SU-DHL-6 (cell line): ENCODE data around the gene MED27.

Source experiments
- H2AFZ ChIP-seq: fragments of 200-600 bp; sonication (generic); 2 replicates; pipeline ENCODE4 v1.6.1; 2014; ENCODE audit warnings: low read depth, mild to moderate bottlenecking, moderate library complexity, mixed read lengths, antibody characterized with exemption, low read length; ENCODE audit not compliant: severe bottlenecking
- H3F3A ChIP-seq: fragments of 200-600 bp; shearing (Covaris generic); 2 replicates; pipeline ENCODE4 v1.6.0; 2016; ENCODE audit warnings: antibody characterized with exemption, mild to moderate bottlenecking; ENCODE audit not compliant: insufficient read depth
- H3K27ac ChIP-seq: fragments of 200-600 bp; sonication (generic); 2 replicates; pipeline ENCODE4 v1.5.1; 2016; ENCODE audit warnings: low read depth, mild to moderate bottlenecking, low read length, moderate library complexity, mixed read lengths
- H3K27me3 ChIP-seq: fragments of 200-600 bp; sonication (generic), shearing (Covaris generic); 2 replicates; pipeline ENCODE4 v1.6.0; 2014; ENCODE audit warnings: mild to moderate bottlenecking, low read length
- H3K36me3 ChIP-seq: fragments of 200-600 bp; sonication (generic); 2 replicates; pipeline ENCODE4 v1.6.1; 2014; ENCODE audit warnings: mild to moderate bottlenecking, low read length, mixed read lengths
- H3K4me2 ChIP-seq: fragments of 300-600, 200-600 bp; shearing (Covaris generic), sonication (generic); 2 replicates; pipeline ENCODE4 v1.6.0; 2014; ENCODE audit warnings: low read length, low read depth, mild to moderate bottlenecking; ENCODE audit not compliant: poor library complexity, severe bottlenecking
- H3K4me3 ChIP-seq: fragments of 200-600 bp; sonication (generic); 2 replicates; pipeline ENCODE4 v1.5.1; 2014; ENCODE audit warnings: antibody characterized with exemption, low read length, mild to moderate bottlenecking, mixed read lengths; ENCODE audit not compliant: insufficient read depth, poor library complexity, severe bottlenecking
- H3K79me2 ChIP-seq: fragments of 200-600 bp; sonication (generic); 2 replicates; pipeline ENCODE4 v1.6.1; 2014; ENCODE audit warnings: mild to moderate bottlenecking, low read length, moderate library complexity; ENCODE audit not compliant: insufficient read depth
- H3K9ac ChIP-seq: fragments of 200-600 bp; sonication (generic); 2 replicates; pipeline ENCODE4 v1.7.0; 2014; ENCODE audit warnings: mild to moderate bottlenecking, low read length
- H3K9me2 ChIP-seq: fragments of 200-600 bp; sonication (generic); replicated peaks from 2 replicates; pipeline ENCODE4 v1.6.1; 2014; ENCODE audit warnings: low read length; ENCODE audit not compliant: insufficient read depth
- H3K9me3 ChIP-seq: fragments of 200-600 bp; sonication (generic); 2 replicates; pipeline ENCODE4 v1.6.1; 2014; ENCODE audit warnings: low read length, mixed read lengths; ENCODE audit not compliant: insufficient read depth
- H4K20me1 ChIP-seq: fragments of 200-600 bp; sonication (generic); 2 replicates; pipeline ENCODE4 v1.6.1; 2014; ENCODE audit warnings: low read depth, mild to moderate bottlenecking, antibody characterized with exemption, low read length, moderate library complexity, mixed read lengths
- EZH2phosphoT487 ChIP-seq: fragments of 200-600 bp; sonication (generic), shearing (Covaris generic); conservative IDR thresholded peaks from 2 replicates; pipeline ENCODE4 v1.6.1; 2018; ENCODE audit warnings: mild to moderate bottlenecking, antibody characterized with exemption, low read length, moderate library complexity, mixed read lengths
- TF ChIP-seq, protein P1 (sequence below): fragments of 200-600 bp; sonication (generic); IDR thresholded peaks from one replicate; pipeline ENCODE4 v1.5.1; 2017; ENCODE audit warnings: antibody characterized with exemption, mild to moderate bottlenecking, low read length, moderate library complexity; ENCODE audit not compliant: insufficient read depth, poor library complexity, severe bottlenecking

Gene MED27

DNA sequence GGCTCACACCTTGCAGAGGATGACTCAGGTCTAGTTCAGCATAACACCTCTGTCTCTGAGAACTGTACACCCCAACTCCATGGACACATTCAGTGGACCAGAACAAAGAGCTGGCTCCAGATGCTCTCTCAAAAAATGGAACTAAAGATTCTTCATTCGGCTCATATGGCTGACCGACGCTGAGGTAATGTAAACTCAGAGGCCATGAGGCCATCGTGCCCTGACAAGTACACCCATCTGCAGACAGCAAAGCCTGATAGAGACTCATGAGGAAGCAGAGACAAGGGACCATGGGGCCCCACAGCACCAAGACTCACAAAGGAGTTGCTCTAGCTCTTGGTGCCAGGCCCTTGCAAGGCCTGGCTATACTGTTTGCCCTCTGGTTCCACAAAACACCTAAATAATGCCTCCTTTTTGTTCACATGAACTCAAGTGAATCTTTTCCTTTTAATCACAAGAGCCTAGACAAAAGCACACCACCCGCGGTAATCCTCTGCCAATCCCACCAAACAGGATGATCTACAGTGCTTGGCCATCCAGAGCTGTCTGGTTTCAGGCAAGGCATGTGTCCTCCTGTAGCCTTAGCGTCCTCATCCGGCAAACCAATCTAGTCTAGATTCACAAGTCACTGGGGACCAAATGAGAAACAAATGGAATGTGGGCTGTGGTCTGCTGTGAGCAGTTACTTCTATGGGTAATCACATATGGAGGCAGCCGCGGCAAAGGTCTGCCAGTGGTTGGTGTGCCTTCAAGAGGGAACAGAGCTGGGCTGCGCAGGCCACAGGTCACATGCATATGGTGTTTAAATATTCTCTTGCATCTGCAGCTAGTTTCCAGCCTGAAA lies 22.7 kb downstream of the MED27 start:
- no peak overlapping the region for H3K9ac ChIP-seq
- peaks cover 13% of the 10 kb centered on the region for H3K79me2 ChIP-seq
- no peak for TF ChIP-seq EZH2phosphoT487
- TF ChIP-seq, protein P1, sequence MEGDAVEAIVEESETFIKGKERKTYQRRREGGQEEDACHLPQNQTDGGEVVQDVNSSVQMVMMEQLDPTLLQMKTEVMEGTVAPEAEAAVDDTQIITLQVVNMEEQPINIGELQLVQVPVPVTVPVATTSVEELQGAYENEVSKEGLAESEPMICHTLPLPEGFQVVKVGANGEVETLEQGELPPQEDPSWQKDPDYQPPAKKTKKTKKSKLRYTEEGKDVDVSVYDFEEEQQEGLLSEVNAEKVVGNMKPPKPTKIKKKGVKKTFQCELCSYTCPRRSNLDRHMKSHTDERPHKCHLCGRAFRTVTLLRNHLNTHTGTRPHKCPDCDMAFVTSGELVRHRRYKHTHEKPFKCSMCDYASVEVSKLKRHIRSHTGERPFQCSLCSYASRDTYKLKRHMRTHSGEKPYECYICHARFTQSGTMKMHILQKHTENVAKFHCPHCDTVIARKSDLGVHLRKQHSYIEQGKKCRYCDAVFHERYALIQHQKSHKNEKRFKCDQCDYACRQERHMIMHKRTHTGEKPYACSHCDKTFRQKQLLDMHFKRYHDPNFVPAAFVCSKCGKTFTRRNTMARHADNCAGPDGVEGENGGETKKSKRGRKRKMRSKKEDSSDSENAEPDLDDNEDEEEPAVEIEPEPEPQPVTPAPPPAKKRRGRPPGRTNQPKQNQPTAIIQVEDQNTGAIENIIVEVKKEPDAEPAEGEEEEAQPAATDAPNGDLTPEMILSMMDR: no peak
- H3K27ac ChIP-seq: no peak overlapping the region
- H3K9me2 ChIP-seq: no peaks in the 10 kb centered on the region
- no peaks in the 10 kb centered on the region for H3K36me3 ChIP-seq
- no peaks in the 10 kb centered on the region for H3K9me3 ChIP-seq
- no peaks in the 10 kb centered on the region for H3K27me3 ChIP-seq
- H2AFZ ChIP-seq: no peak overlapping the region
- no peaks in the 10 kb centered on the region for H3F3A ChIP-seq
- no peak overlapping the region for H3K4me3 ChIP-seq
- no peak overlapping the region for H3K4me2 ChIP-seq
- no peaks in the 10 kb centered on the region for H4K20me1 ChIP-seq

DNA sequence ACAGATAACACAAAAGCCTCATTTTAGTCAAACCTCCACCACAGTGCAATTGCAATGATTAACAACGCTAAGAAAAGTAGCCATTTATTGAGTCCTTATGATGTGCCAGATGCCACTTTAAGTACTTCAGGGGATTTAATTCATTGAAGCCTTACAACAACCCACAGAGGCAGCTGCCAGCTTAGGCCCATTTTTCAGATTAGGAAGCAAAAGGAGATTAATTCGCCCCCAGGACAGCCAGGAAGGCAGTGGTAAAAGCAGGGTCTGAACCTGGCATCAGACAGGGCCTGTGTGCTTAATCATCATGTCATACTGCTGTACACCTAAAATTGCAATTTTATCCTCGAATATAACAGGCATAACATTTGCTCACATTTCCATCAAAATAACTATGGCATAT lies 23.9 kb downstream of the MED27 start:
- Histone ChIP-seq H3K4me2 (no peak overlapping the region), H3K9ac (no peak overlapping the region), H4K20me1 (no peaks in the 10 kb centered on the region), H3K4me3 (no peak overlapping the region), H3K27ac (no peak overlapping the region), H3K9me3 (no peaks in the 10 kb centered on the region), H3K9me2 (no peaks in the 10 kb centered on the region), H3K79me2 (peaks cover 13% of the 10 kb centered on the region), H2AFZ (no peak overlapping the region), H3F3A (no peaks in the 10 kb centered on the region), H3K27me3 (no peaks in the 10 kb centered on the region), H3K36me3 (no peaks in the 10 kb centered on the region)
- TF ChIP-seq, protein P1: no peak

DNA sequence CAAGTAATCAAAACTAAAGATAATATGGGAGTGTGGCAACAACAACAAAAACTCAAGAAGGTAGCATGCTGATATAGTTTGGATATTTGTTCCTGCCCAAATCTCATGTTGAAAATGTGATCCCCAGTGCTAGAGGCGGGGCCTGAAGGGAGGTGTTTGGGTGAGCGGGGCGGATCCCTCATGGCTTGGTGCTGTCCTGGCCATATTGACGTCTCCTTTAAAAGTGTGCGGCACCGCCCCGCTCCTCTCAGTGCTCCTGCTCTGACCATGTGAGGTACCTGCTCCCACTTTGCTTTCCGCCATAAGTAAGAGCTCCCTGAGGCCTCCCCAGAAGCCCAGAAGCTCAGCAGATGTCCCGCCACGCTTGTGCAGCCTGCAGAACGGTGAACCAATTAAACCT lies 25.6 kb downstream of the MED27 start:
- H3K4me2 ChIP-seq: no peak overlapping the region
- no peak overlapping the region for H2AFZ ChIP-seq
- H3K9me3 ChIP-seq: no peaks in the 10 kb centered on the region
- H3K9me2 ChIP-seq: no peaks in the 10 kb centered on the region
- H3K79me2 ChIP-seq: peaks cover 13% of the 10 kb centered on the region
- TF ChIP-seq EZH2phosphoT487: no peak
- TF ChIP-seq, protein P1: no peak
- H3K27me3 ChIP-seq: no peaks in the 10 kb centered on the region
- H3K27ac ChIP-seq: no peak overlapping the region
- no peak overlapping the region for H3K4me3 ChIP-seq
- no peaks in the 10 kb centered on the region for H3K36me3 ChIP-seq
- H3K9ac ChIP-seq: no peak overlapping the region
- no peaks in the 10 kb centered on the region for H4K20me1 ChIP-seq
- H3F3A ChIP-seq: no peaks in the 10 kb centered on the region
